Endothelial cell (in vitro differentiated cells): ENCODE results near the gene CACNG7. TPM values are rescaled to one million over a fixed set of nuclear protein-coding genes. Genes with fewer than 3 reads are reported as not detected.
A peak's percentile ranks its signal among the peaks of the same experiment; 100 is the strongest.

ENCODE experiments used
- DNase-seq: peaks from one replicate; pipeline ENCODE4 v3.0.0; 2021; ENCODE audit warnings: low spot score
- H3K27ac Mint-ChIP-seq: one replicate; pipeline ENCODE4 v1.8.0; 2021; ENCODE audit warnings: mixed read lengths, inconsistent platforms; ENCODE audit not compliant: unreplicated experiment
- H3K27me3 Mint-ChIP-seq: one replicate; pipeline ENCODE4 v1.8.0; 2021; ENCODE audit warnings: mild to moderate bottlenecking, moderate library complexity, mixed read lengths, inconsistent platforms; ENCODE audit not compliant: unreplicated experiment
- H3K36me3 Mint-ChIP-seq: one replicate; pipeline ENCODE4 v1.8.0; 2021; ENCODE audit warnings: mild to moderate bottlenecking, low read depth, mixed read lengths, inconsistent platforms; ENCODE audit not compliant: unreplicated experiment
- H3K4me1 Mint-ChIP-seq: one replicate; pipeline ENCODE4 v1.8.0; 2021; ENCODE audit warnings: mild to moderate bottlenecking, mixed read lengths, inconsistent platforms; ENCODE audit not compliant: unreplicated experiment
- H3K4me3 Mint-ChIP-seq: one replicate; pipeline ENCODE4 v1.8.0; 2021; ENCODE audit warnings: mild to moderate bottlenecking, mixed read lengths, inconsistent platforms; ENCODE audit not compliant: unreplicated experiment
- H3K9me3 Mint-ChIP-seq: one replicate; pipeline ENCODE4 v1.8.0; 2021; ENCODE audit warnings: mixed read lengths, inconsistent platforms; ENCODE audit not compliant: unreplicated experiment
- CTCF ChIP-seq: fragments of 200-600 bp; sonication (generic); IDR thresholded peaks from one replicate; pipeline ENCODE4 v1.5.0; 2021; ENCODE audit warnings: antibody characterized with exemption; ENCODE audit not compliant: unreplicated experiment
- total RNA-seq: library from RNA; stranded (reverse); fragmentation: NEBNext Ultra II Directional; extraction: Animal tissue kit (Norgen Biotek cat#: 25700); gene quantifications from one replicate; pipeline ENCODE4 v1.2.1, GENCODE V29; 2021; ENCODE audit not compliant: unreplicated experiment

CACNG7 gene
- total RNA-seq, 1 donor from 2014 or later, result 0.51 TPM

DNA sequence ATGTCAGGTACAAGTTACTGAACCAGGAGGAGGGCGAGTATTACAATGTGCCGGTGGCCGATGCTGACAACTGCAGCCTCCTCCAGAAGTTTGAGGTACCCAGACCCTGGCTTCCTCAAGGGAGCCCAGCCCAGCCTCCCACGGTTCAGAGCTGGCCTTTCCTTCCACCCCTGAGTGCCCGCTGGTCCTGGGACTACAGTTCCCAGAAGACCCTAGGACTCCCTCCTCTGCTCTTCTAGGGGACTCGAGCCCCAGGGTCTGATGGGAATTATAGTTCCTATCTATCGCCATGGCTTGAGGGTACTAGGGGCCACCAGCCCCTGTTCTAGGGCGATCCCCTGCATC is 16.1 kb upstream of the CACNG7 start:
- no peak for DNase-seq
- Mint-ChIP-seq H3K27ac (peak overlapping the region; percentile 26), H3K36me3 (no peaks in the 10 kb centered on the region), H3K4me3 (no peak overlapping the region), H3K27me3 (peaks cover 6% of the 10 kb centered on the region), H3K4me1 (peaks cover 2% of the 10 kb centered on the region), H3K9me3 (no peaks in the 10 kb centered on the region)
- no peak for TF ChIP-seq CTCF

GRCh38 chr19:53894707-53895106 is 14.4 kb upstream of the CACNG7 start:
- Mint-ChIP-seq H3K4me1 (peaks cover 10% of the 10 kb centered on the region), H3K27ac (no peak overlapping the region), H3K27me3 (peaks cover 11% of the 10 kb centered on the region), H3K36me3 (no peaks in the 10 kb centered on the region), H3K4me3 (no peak overlapping the region), H3K9me3 (no peaks in the 10 kb centered on the region)
- DNase-seq, result no peak
- no peak for TF ChIP-seq CTCF

DNA sequence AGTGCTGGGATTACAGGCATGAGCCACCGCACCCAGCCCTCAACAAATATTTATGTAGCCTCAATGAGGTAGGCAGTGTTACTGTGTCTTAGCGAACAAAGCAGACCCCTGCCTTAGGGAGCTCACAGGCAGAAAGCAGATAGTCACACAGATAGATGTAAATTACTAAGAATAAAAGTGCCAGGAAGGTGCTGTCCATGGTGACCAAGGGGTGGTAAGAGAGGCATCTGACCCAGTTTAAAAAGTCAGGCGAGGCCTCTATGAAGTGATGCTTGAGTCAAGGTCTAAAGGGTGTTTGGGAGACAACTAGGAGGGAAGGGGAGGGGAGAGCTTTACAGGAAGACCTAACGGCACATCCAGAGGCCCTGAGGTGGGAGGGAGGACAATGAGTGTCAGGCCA is 12.4 kb upstream of the CACNG7 start:
- Mint-ChIP-seq H3K36me3 (no peaks in the 10 kb centered on the region), H3K27ac (no peak overlapping the region), H3K27me3 (peaks cover 11% of the 10 kb centered on the region), H3K4me3 (no peak overlapping the region), H3K4me1 (peaks cover 10% of the 10 kb centered on the region), H3K9me3 (no peaks in the 10 kb centered on the region)
- TF ChIP-seq CTCF, result no peak
- DNase-seq, result no peak

GRCh38 chr19:53897459-53897858 is 11.6 kb upstream of the CACNG7 start:
- no peak overlapping the region for H3K4me3 Mint-ChIP-seq
- H3K27me3 Mint-ChIP-seq, result peaks cover 11% of the 10 kb centered on the region
- TF ChIP-seq CTCF, result no peak
- H3K9me3 Mint-ChIP-seq, result no peaks in the 10 kb centered on the region
- H3K4me1 Mint-ChIP-seq, result peaks cover 10% of the 10 kb centered on the region
- H3K27ac Mint-ChIP-seq, result no peak overlapping the region
- H3K36me3 Mint-ChIP-seq, result no peaks in the 10 kb centered on the region
- DNase-seq, result no peak

DNA sequence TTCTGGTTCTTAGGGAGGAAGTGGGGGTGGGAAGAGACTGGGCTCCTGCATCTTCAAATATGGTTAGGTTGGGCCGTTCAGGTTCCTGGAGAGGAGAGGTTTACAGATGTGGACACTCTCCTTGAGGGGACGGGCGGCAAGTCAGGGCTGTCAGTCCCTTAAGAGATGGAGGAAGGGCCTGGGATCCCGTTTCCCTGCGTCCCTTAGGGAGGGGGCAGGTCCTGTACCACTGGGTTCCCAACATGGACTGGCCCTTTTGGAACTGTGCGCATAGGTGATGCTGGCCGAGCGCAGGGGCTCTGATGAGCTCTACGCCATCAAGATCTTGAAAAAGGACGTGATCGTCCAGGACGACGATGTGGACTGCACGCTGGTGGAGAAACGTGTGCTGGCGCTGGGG is 10.9 kb upstream of the CACNG7 start:
- no peak for TF ChIP-seq CTCF

More for the DNA sequence above, 10.9 kb upstream of the CACNG7 start:
- H3K27ac Mint-ChIP-seq, result no peak overlapping the region
- peaks cover 10% of the 10 kb centered on the region for H3K27me3 Mint-ChIP-seq
- H3K9me3 Mint-ChIP-seq, result no peaks in the 10 kb centered on the region
- no peaks in the 10 kb centered on the region for H3K36me3 Mint-ChIP-seq
- no peak for DNase-seq
- H3K4me3 Mint-ChIP-seq, result no peak overlapping the region
- peaks cover 10% of the 10 kb centered on the region for H3K4me1 Mint-ChIP-seq
